ENCODE results near the gene DMAC1. TPM values are rescaled to one million over a fixed set of nuclear protein-coding genes. Genes with fewer than 3 reads are reported as not detected.

The DMAC1 gene
- total RNA-seq, 1 experiment from 2014 or later = 72.7 TPM

- H3K4me1 Mint-ChIP-seq = peaks cover 2 to 3% of the 10 kb centered on the region in 2 experiments; a peak in 2 of 4 replicates
- H4K20me1 ChIP-seq (ENCODE audit: control insufficient read depth, insufficient read depth, insufficient read length) = no peaks in the 10 kb centered on the region
- H2AK5ac ChIP-seq (ENCODE audit: insufficient read length, low read length) = no peak overlapping the region
- no peak overlapping the region for H2BK120ac ChIP-seq (ENCODE audit: low read depth, low read length, poor library complexity, severe bottlenecking)
- no peak overlapping the region for H3K4ac ChIP-seq (ENCODE audit: low read depth, low read length)
- H3K27ac Mint-ChIP-seq = no peak overlapping the region
- no CpG with 5 or more reads among the region's 5 CpGs for WGBS (ENCODE audit: extremely low coverage, insufficient read length, low lambda C conversion rate)
- no peaks in the 10 kb centered on the region for H3K27me3 ChIP-seq (ENCODE audit: insufficient read depth, low read length)
- H2AFZ ChIP-seq (ENCODE audit: low read length) = no peak overlapping the region
- H3K56ac ChIP-seq (ENCODE audit: insufficient read length, low read depth, low read length) = no peak overlapping the region
- H3K4me1 ChIP-seq (ENCODE audit: insufficient read depth, low read length) = no peaks in the 10 kb centered on the region
- no peak for DNase-seq
- H2BK15ac ChIP-seq (ENCODE audit: low read depth, low read length) = no peak overlapping the region
- H3K79me2 ChIP-seq (ENCODE audit: insufficient read depth, low read length) = no peaks in the 10 kb centered on the region
- no peak overlapping the region for H3K14ac ChIP-seq (ENCODE audit: insufficient read depth, low read length)
- no peak overlapping the region for H4K5ac ChIP-seq (ENCODE audit: insufficient read length, low read depth, low read length)
- no peak overlapping the region for H4K91ac ChIP-seq (ENCODE audit: insufficient read length, low read depth, low read length)
- H3K9ac ChIP-seq (ENCODE audit: extremely low read depth, insufficient read length, low read length) = no peak overlapping the region
- no peak overlapping the region for H3K4me3 Mint-ChIP-seq
- no peaks in the 10 kb centered on the region for H3K36me3 Mint-ChIP-seq (ENCODE audit: insufficient read depth in 1 of 3, low read depth in 3 of 3)
- no peak overlapping the region for H3K18ac ChIP-seq (ENCODE audit: insufficient read length, low read depth, low read length)
- H3K27me3 Mint-ChIP-seq (ENCODE audit: low read depth) = no peaks in the 10 kb centered on the region
- H3T11ph ChIP-seq (ENCODE audit: low read length) = no peak overlapping the region
- H3K23me2 ChIP-seq (ENCODE audit: insufficient read length, low read depth, low read length, poor library complexity, severe bottlenecking) = no peaks in the 10 kb centered on the region
- no peak overlapping the region for H3K27ac ChIP-seq (ENCODE audit: insufficient read length, low read depth, low read length)
- H3K23ac ChIP-seq (ENCODE audit: insufficient read length, low read depth, low read length) = no peak overlapping the region
- no peak for TF ChIP-seq CTCF (conservative IDR thresholded peaks at IDR 0.05)
- no peak overlapping the region for H4K8ac ChIP-seq (replicated peaks; ENCODE audit: insufficient read length, low read depth, low read length)
- H2BK20ac ChIP-seq (ENCODE audit: low read depth, low read length, poor library complexity, severe bottlenecking) = no peak overlapping the region
- no peaks in the 10 kb centered on the region for H3K9me3 ChIP-seq (ENCODE audit: control insufficient read depth, low read depth, low read length)
- H2BK12ac ChIP-seq (ENCODE audit: insufficient read length, low read depth, low read length) = no peak overlapping the region
- H3K9me3 Mint-ChIP-seq = no peaks in the 10 kb centered on the region
- no peak overlapping the region for H2BK5ac ChIP-seq (ENCODE audit: insufficient read length, low read length)
- H3K79me1 ChIP-seq (ENCODE audit: insufficient read depth, low read depth, low read length, poor library complexity, severe bottlenecking) = no peaks in the 10 kb centered on the region
- no peak overlapping the region for H3K4me2 ChIP-seq (ENCODE audit: insufficient read depth, insufficient read length, low read length)
These were observed 24.1 kb upstream of the DMAC1 start for GRCh38 chr9:7823651-7824050.

All from H9 (cell line).